GM12875 (cell line): ENCODE data around the gene TMEM182.

ENCODE experiments used
- H3K4me3 ChIP-seq: one replicate; pipeline ENCODE4 v1.5.1; 2011; ENCODE audit warnings: low read depth, low read length, control low read depth
- CTCF ChIP-seq: IDR thresholded peaks from 2 replicates; pipeline ENCODE4 v1.5.1; 2011; ENCODE audit warnings: low read depth, mild to moderate bottlenecking, control low read depth, inconsistent platforms, low read length, moderate library complexity, borderline replicate concordance; ENCODE audit not compliant: insufficient read depth

TMEM182 gene

DNA sequence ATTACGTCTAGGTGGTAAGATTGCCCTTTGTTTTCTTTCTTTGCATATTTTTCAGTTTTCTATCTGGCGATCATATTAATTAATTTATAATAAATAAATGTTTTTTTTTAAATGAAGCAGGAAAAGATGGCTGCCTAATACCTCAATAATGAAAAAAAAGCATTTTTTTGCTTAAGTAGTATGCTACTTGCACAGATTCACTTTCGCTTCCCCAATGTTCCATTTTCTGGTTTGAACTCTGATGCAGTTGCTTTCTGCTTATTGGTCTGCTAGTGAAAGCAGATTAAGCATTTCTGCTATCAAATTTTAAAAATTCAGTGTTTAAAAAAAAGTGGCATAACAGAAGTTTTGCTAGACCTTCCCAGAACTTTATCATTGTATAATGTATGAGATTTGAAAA is 11.9 kb upstream of the TMEM182 start:
- H3K4me3 ChIP-seq = no peak overlapping the region
- no peak for TF ChIP-seq CTCF

DNA sequence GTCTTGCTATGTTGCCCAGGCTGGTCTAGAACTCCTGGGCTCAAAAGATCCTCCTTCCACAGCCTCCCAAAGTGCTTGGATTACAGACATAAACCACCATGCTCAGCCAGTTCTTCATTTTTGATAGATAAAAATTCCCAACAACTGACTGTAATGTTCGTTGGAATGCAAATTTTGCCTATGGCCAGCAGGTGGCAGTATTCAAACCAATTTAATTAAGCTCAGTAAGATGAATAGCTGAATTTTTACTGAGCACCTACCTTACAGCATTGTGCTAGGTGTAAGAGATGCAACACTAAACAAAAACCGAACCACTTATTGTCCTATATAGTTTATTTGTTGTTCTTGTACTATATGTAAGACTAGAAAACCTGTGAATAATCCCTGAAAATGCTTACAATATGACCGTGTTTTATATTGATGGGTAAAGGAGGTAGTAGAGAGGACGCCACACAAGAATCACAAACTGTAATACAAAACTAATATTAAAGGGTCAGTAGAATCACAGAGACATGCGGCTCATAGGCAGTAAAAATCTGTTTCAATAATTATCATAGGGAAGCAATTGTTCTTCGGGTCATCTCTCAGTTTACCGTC is 8.2 kb upstream of the TMEM182 start:
- no peak overlapping the region for H3K4me3 ChIP-seq
- peak; percentile 64; the same call in 1 of the 2 replicates for TF ChIP-seq CTCF

GRCh38 chr2:102754456-102755145 is 7.2 kb upstream of the TMEM182 start:
- TF ChIP-seq CTCF = no peak
- H3K4me3 ChIP-seq = no peak overlapping the region

GRCh38 chr2:102755284-102755683 is 6.5 kb upstream of the TMEM182 start:
- TF ChIP-seq CTCF = no peak
- H3K4me3 ChIP-seq = no peak overlapping the region

DNA sequence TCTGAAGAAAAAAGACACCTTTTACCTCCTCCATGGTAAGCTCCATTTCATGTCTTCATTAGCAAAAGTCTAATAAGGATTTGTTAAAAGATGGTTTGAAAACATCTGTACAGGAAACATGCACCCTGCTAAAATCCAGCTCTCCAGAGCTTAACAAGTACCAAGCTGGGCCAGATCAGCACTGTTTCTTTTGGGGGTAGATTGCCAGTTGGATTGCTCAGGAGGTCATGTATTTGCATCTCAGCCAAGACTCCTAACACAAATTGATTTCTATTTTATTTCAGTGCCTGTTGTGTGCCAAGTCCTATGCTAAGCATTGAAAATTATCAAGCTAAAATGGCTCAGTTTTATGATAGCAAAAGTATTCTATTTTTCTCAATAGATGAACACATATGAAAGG is 3.4 kb upstream of the TMEM182 start:
- H3K4me3 ChIP-seq = no peak overlapping the region
- no peak for TF ChIP-seq CTCF

DNA sequence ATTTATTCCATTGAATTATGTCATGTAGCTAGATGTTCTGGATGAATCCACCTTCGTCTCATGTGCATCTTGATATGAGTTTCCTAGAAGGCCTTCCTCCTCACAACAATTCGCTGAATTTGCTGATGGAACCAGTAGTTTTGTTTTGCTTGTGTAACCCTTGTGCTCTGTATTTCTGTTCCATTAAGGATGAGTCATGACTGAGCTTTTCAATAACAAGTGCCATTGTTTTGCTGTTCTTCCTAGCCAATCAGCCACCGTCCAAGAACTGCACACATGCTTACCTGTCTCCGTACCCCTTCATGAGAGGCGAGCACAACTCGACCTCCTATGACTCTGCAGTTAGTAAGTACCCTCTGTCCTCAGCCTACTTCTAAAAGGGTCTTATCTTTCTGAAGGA is 2.3 kb downstream of the TMEM182 start:
- TF ChIP-seq CTCF = no peak
- no peak overlapping the region for H3K4me3 ChIP-seq

- TF ChIP-seq CTCF = no peak
- H3K4me3 ChIP-seq = no peak overlapping the region
Measured at GRCh38 chr2:102765061-102765460, 3.2 kb downstream of the TMEM182 start.
